ENCODE results near the gene PLOD1.
"Not testable (repeated sequence)": the region's sequence is repeated elsewhere in the genome, so short reads cannot be mapped to it uniquely, and the experiment has no call there.

PLOD1 gene

GRCh38 chr1:11912482-11913216 lies 21.9 kb upstream of the PLOD1 start:
- not testable (repeated sequence) for DNase-seq (ENCODE audit: low spot score)

- DNase-seq (ENCODE audit: low spot score), result no peak
Measured at GRCh38 chr1:11913291-11913690, 21.2 kb upstream of the PLOD1 start.

- DNase-seq (ENCODE audit: low spot score), result no peak
Measured at GRCh38 chr1:11914024-11914423, 20.5 kb upstream of the PLOD1 start.

GRCh38 chr1:11918799-11919519 lies 15.6 kb upstream of the PLOD1 start:
- no peak for DNase-seq (ENCODE audit: low spot score)

GRCh38 chr1:11919621-11920020 lies 14.9 kb upstream of the PLOD1 start:
- no peak for DNase-seq (ENCODE audit: low spot score)

- no peak for DNase-seq (ENCODE audit: low spot score)
Measured at GRCh38 chr1:11920239-11920903, 14.1 kb upstream of the PLOD1 start.

- no peak for DNase-seq (ENCODE audit: low spot score)
Measured at GRCh38 chr1:11921022-11921421, 13.5 kb upstream of the PLOD1 start.

- DNase-seq (ENCODE audit: low spot score), result no peak
Measured at GRCh38 chr1:11923069-11923826, 11.3 kb upstream of the PLOD1 start.

- no peak for DNase-seq (ENCODE audit: low spot score)
Measured at GRCh38 chr1:11923827-11924113, 10.7 kb upstream of the PLOD1 start.

- DNase-seq (ENCODE audit: low spot score), result no peak
Measured at GRCh38 chr1:11924334-11925195, 10.0 kb upstream of the PLOD1 start.

GRCh38 chr1:11925196-11925937 lies 9.2 kb upstream of the PLOD1 start:
- not testable (repeated sequence) for DNase-seq (ENCODE audit: low spot score)

- no peak for DNase-seq (ENCODE audit: low spot score)
Measured at GRCh38 chr1:11925938-11926292, 8.6 kb upstream of the PLOD1 start.

GRCh38 chr1:11927866-11928592 lies 6.5 kb upstream of the PLOD1 start:
- DNase-seq (ENCODE audit: low spot score), result no peak

GRCh38 chr1:11929849-11930248 lies 4.7 kb upstream of the PLOD1 start:
- DNase-seq (ENCODE audit: low spot score), result peak; percentile 30

- DNase-seq (ENCODE audit: low spot score), result no peak
Measured at GRCh38 chr1:11930571-11931445, 3.7 kb upstream of the PLOD1 start.

- no peak for DNase-seq (ENCODE audit: low spot score)
Measured at GRCh38 chr1:11931845-11932244, 2.7 kb upstream of the PLOD1 start.

- DNase-seq (ENCODE audit: low spot score), result no peak
Measured at GRCh38 chr1:11935057-11935412, 518 bp downstream of the PLOD1 start.

- not testable (repeated sequence) for DNase-seq (ENCODE audit: low spot score)
Measured at GRCh38 chr1:11935733-11936132, 1.2 kb downstream of the PLOD1 start.

Measured in iPS-NIHi11 (cell line).